SJCRH30 (cell line): ENCODE measurements around the gene NPPC. TPM values are rescaled to one million over a fixed set of nuclear protein-coding genes. Genes with fewer than 3 reads are reported as not detected.

ENCODE experiments used
- DNase-seq, 2 experiments: peaks; one replicate each; pipeline ENCODE4 v3.0.0-alpha.2; 2015 to 2020
- H3K27ac ChIP-seq: fragments of 250-450 bp; sonication (Bioruptor Pico); 2 replicates; pipeline ENCODE4 v1.5.1; 2020; ENCODE audit warnings: mild to moderate bottlenecking, moderate library complexity
- H3K27me3 ChIP-seq: fragments of 250-450 bp; sonication (Bioruptor Pico); 2 replicates; pipeline ENCODE4 v1.5.1; 2020; ENCODE audit warnings: mild to moderate bottlenecking, moderate library complexity
- H3K36me3 ChIP-seq: fragments of 250-450 bp; sonication (Bioruptor Pico); 2 replicates; pipeline ENCODE4 v1.5.1; 2020; ENCODE audit warnings: mild to moderate bottlenecking, moderate library complexity
- H3K4me1 ChIP-seq: fragments of 250-450 bp; sonication (Bioruptor Pico); 2 replicates; pipeline ENCODE4 v1.5.1; 2020; ENCODE audit warnings: mild to moderate bottlenecking, moderate library complexity
- H3K4me3 ChIP-seq: fragments of 250-450 bp; sonication (Bioruptor Pico); 2 replicates; pipeline ENCODE4 v1.5.1; 2020; ENCODE audit warnings: mild to moderate bottlenecking, moderate library complexity
- H3K9me3 ChIP-seq: fragments of 250-450 bp; sonication (Bioruptor Pico); replicated peaks from 2 replicates; pipeline ENCODE4 v1.5.1; 2020; ENCODE audit warnings: mild to moderate bottlenecking, moderate library complexity
- total RNA-seq: library from RNA; depleted of rRNA; stranded (reverse); fragments of >200 nt; shearing (Covaris generic); gene quantifications from 2 replicates; pipeline ENCODE4 v1.2.3, GENCODE V29; 2014

The NPPC gene
- total RNA-seq, 1 experiment from 2014 or later = 6.7 TPM

DNA sequence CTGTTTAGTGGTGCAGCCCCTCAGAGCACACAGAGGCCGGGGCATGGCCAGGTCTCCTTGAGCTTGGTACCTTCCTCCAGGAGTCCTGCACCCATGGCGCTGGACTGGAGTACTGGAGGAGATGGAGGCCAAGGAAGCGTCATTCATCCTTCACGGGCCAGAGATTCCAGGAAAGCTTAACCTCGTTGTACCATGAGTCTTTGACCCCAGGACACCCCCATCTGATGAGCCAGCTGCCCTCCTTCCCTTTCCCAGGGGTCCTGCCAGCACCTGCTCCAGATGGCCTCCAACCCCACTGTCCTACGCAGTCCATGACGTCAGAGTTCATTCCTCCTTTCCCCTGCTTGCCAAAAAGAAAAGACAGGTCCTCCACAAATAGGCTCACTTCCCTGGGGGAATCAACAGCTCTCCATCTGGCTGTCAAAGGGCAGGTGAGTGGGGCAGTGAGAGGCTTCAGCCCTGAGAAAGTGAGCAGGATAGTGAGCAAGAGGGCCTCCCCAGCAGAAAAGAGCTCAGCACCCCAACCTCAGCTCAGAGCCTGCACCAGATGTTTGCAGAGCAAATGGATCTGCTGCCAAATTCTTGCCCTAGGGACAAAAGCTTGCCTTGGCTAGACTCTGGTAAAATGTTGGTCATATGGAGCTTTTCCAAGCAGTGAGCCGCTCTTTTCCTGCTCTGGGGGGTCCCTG lies 4.5 kb upstream of the NPPC start:
- no peak overlapping the region for H3K27ac ChIP-seq
- H3K9me3 ChIP-seq = no peaks in the 10 kb centered on the region
- no peak overlapping the region for H3K4me3 ChIP-seq
- no peaks in the 10 kb centered on the region for H3K27me3 ChIP-seq
- DNase-seq = peak in 1 of 2 experiments; percentile 4
- H3K4me1 ChIP-seq = peaks cover 40% of the 10 kb centered on the region
- no peaks in the 10 kb centered on the region for H3K36me3 ChIP-seq

DNA sequence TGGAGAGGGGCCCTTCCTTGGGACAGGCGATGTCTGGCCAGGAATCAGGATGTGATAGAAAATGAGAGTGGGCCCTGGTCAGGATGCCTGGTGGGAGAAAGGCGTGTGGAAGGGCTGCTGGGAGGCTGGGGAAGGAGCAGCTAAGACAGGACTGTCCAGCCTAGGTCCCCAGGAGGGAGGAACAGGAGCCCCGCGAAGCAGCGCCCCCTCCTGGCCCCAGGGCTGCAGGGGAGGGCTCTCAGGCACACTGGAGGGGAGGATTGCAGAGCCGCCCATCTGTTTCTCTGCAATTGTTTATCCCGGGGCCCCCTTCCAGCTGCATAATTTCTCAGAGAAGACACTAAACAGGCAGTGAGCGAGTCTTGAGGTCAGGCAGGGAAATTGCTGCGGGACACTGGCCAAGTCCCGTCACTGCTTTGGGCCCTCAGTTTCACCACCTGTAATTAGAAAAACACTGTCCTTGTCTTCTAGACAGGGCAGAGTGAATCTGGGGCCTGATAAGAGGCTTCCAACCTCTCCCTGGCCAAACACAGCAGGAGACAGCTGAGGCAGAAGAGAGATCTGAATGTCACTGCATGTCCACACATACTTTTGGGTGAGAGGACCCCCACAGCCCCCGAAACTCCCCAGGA lies 3.9 kb upstream of the NPPC start:
- peak; percentile 52 to 63 for DNase-seq
- no peak overlapping the region for H3K27ac ChIP-seq
- H3K9me3 ChIP-seq = no peaks in the 10 kb centered on the region
- no peak overlapping the region for H3K4me3 ChIP-seq
- peaks cover 34% of the 10 kb centered on the region for H3K4me1 ChIP-seq
- H3K27me3 ChIP-seq = no peaks in the 10 kb centered on the region
- no peaks in the 10 kb centered on the region for H3K36me3 ChIP-seq

DNA sequence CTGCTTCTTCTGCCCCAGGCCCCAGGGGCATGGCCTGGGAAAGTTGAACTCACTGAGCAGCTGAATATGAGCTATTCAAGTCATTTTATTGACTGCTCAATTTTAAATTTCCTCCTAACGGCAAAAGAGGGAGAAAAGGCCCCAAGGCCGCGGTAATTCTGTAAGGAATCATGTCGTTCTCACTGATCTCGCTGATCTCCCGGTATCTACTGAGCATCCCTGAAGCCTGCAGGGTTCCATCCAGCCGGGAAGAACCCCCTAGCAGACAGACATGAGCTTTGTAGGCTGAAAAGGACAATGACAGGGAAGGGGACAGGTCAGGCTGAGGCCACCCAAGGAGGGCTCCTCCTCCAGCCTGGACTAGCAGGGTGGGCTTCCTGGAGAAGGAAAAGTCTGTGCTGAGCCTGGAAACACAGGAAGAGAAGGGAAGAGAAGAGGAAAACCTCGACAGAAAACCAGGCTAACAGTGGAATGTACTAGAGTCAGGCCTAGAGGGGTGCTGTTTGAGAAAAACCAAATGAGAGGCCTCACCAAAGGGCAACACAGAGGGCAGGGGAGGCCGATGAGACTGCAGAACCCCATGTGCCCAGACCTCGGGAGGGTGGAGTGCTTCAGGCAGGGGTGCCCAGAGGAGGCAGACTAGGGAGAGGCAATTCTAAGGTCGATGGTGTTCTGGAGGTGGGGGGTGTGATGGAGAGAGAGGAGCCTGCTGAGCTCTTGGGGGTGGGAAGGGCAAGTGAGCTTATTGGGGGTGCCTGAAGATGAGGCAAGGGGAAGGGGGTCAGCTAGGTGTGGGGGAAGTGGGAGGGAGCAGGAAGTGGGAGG lies 2.9 kb upstream of the NPPC start:
- Histone ChIP-seq H3K36me3 (no peaks in the 10 kb centered on the region), H3K27ac (no peak overlapping the region), H3K9me3 (no peaks in the 10 kb centered on the region), H3K4me1 (peaks cover 26% of the 10 kb centered on the region), H3K4me3 (no peak overlapping the region), H3K27me3 (no peaks in the 10 kb centered on the region)
- DNase-seq = peak in 1 of 2 experiments; percentile 2

DNA sequence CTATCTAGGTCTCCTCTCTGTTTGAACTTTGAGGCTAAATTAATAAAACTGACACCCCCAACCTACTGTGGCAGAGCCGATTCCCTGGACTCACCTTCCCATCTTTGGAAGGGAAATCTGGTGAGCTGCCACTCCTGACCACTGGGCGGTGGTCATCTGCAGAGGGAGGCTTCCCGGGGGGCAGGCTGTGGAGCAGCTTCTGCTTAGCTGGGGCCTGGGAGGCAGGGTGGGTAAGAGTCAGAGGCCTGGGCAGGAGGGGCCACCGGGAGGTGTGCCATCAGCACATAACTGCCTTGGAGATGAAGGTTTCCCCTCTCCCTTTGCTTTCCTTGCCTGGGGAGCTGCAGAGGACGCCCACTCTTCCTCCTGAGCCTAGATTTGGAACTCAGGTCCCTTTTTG lies 2.3 kb upstream of the NPPC start:
- no peaks in the 10 kb centered on the region for H3K9me3 ChIP-seq
- DNase-seq = peak; percentile 50 to 59
- H3K36me3 ChIP-seq = no peaks in the 10 kb centered on the region
- H3K27me3 ChIP-seq = no peaks in the 10 kb centered on the region
- H3K27ac ChIP-seq = no peak overlapping the region
- peaks cover 20% of the 10 kb centered on the region for H3K4me1 ChIP-seq
- H3K4me3 ChIP-seq = no peak overlapping the region

DNA sequence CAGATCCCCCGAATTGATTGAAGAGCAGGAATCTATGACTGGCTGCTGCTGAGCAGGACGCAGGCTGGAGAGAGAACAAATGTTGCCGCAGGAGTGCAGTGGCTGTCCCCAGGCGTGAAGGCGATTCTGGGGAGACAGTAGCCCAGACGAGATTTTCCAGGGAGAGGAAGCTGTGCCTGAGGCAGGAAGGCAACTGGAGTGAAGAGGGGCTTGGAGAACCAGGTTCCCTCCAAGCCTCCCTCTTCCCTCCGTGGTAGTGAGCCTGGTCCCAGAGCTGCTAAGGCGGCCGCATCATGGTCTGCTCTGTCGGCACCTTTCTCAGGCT lies 1.3 kb upstream of the NPPC start:
- Histone ChIP-seq H3K27me3 (no peaks in the 10 kb centered on the region), H3K4me3 (no peak overlapping the region), H3K27ac (no peak overlapping the region), H3K36me3 (no peaks in the 10 kb centered on the region), H3K4me1 (peaks cover 12% of the 10 kb centered on the region; the same call in 1 of the 2 replicates), H3K9me3 (no peaks in the 10 kb centered on the region)
- no peak for DNase-seq

DNA sequence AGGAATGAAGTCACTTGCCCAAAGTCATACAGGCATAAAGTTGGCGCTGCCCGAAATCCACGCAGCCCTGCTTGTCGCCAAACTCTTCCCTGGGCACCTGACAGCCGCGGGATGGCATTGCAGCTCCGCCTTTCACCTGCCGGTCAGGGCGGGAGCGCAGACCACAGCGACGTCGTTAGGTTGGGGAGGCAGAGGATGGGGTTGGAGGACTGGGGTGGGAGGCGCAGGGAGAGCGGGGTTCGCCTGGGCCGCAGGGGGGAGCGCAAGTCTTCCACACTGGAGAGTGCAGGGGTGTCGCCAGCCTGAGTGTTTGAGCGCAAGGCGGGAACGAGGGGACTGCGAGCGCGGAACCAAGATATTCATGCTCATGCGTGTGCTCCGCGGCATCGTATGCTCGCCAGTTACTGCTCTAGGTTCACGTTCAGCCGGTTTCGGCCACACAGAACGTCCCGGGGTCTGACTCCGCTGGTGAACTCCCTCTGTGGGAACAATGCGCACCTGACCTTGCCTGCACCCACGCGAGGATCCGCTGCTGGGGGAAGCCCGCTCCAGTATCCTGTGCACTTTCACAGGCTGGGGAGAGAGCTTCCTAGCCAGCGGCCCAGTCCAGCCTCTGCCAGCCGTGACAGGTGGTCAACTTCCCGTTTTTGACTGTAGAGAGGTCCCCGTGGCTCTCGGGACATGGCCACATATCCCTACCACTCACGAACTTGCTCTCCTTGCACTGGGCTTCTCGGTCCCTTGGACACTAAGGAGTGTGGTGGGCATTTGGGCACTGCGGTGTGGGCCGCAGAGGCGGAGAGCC lies 767 bp upstream of the NPPC start:
- Histone ChIP-seq H3K36me3 (no peaks in the 10 kb centered on the region), H3K4me1 (peaks cover 12% of the 10 kb centered on the region; the same call in 1 of the 2 replicates), H3K27ac (no peak overlapping the region), H3K9me3 (no peaks in the 10 kb centered on the region), H3K27me3 (no peaks in the 10 kb centered on the region), H3K4me3 (no peak overlapping the region)
- DNase-seq = no peak

DNA sequence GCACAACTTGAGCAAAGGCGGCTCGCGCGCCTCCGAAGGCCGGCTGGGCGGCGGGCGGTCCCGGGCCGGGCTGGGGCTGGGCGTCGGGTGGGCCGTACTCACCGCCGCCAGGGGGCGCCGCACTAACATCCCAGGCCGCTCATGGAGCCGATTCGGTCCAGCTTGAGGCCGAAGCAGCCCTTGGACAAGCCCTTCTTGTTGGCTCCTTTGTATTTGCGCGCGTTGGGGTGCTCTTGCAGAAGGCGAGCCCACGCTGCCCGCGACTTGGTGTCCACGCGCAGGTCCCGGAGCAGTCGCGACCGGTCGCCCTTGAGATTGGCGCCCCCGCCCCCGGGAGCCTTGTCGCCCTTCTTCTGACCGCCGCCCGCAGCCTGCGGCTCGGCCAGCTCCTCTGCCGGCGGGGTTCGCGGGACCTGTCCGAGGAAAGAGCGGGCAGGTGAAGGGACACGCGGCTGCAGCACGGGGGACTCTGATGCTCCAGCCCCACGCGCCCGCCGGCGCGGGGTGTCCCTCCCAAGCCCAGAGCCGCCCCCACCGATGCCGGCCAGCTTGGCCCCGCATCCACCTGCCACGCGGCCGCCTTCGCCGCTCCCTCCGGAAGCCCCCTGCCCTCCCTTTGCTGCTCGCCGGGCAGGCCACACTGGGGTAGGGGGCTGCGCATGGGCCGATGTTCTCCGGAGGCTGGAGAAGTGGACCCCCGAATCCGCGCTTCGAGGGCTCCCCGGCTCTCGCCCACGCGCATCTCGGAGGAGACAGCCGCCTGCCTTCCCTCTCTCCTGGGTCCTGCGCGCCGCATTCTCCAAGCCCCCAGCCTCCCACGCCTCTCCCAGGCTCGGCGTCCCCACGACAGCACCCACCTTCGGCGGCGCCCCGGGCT lies 655 bp downstream of the NPPC start:
- no peaks in the 10 kb centered on the region for H3K9me3 ChIP-seq
- no peaks in the 10 kb centered on the region for H3K36me3 ChIP-seq
- H3K27me3 ChIP-seq = no peaks in the 10 kb centered on the region
- DNase-seq = peak; percentile 87 to 95
- H3K4me1 ChIP-seq = peaks cover 9% of the 10 kb centered on the region; the same call in 1 of the 2 replicates
- peak overlapping the region; percentile 71 for H3K4me3 ChIP-seq
- H3K27ac ChIP-seq = peak overlapping the region; percentile 20; the same call in 1 of the 2 replicates

- H3K27me3 ChIP-seq = no peaks in the 10 kb centered on the region
- H3K36me3 ChIP-seq = no peaks in the 10 kb centered on the region
- H3K4me3 ChIP-seq = peak overlapping the region; percentile 71
- no peak overlapping the region for H3K27ac ChIP-seq
- peaks cover 4% of the 10 kb centered on the region; the same call in 1 of the 2 replicates for H3K4me1 ChIP-seq
- DNase-seq = peak in 1 of 2 experiments; percentile 22
- H3K9me3 ChIP-seq = no peaks in the 10 kb centered on the region
Observed at GRCh38 chr2:231924889-231925275, 1.3 kb downstream of the NPPC start.

DNA sequence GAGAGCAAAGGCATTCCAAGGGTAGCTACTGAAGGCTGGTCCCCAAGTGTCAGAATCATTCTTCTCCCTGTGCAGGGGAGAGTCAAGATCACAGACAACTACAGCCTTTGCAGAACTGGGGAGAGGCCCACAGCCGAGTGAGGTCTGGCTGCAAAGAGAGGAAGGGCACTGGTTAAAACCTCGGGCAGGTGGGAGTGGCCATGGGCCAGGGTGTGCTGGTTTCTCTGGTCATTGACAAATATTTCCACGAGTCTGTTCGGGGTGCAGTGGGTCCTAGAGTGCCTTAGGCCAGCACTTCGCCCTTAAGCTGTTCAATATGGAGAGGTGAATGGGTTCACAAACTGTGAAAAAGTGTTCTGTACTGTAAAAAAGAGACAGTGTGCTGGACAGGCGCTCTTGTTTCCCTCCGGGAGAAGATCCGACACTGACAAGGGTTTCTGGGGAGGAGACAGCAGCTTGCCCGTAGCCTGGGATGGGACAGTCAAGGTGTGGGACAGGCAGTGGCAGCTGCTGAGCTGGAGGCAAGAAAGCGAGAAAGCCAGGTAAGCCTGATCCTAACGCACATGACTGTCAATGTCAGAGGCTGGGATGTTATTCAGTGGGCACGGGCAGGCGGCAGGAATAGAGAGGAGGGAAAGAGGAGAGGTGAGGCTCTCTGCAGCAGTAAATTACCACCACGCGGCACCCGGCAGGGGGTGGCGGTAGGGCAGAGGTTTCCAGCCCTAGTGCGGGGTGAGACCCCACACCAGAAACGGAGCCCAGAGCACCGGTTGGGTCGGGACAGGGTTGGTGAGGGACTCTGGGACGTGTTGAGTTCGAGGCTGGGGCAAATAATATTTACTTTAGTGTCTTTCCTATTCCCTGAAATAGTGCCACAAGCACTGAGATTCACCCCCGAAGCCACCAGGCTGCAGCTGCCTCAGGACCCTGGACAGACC lies 2.0 kb downstream of the NPPC start:
- H3K27ac ChIP-seq = no peak overlapping the region
- no peak for DNase-seq
- H3K4me1 ChIP-seq = peaks cover 4% of the 10 kb centered on the region; the same call in 1 of the 2 replicates
- H3K27me3 ChIP-seq = no peaks in the 10 kb centered on the region
- H3K9me3 ChIP-seq = no peaks in the 10 kb centered on the region
- H3K4me3 ChIP-seq = peak overlapping the region; percentile 71
- H3K36me3 ChIP-seq = no peaks in the 10 kb centered on the region

DNA sequence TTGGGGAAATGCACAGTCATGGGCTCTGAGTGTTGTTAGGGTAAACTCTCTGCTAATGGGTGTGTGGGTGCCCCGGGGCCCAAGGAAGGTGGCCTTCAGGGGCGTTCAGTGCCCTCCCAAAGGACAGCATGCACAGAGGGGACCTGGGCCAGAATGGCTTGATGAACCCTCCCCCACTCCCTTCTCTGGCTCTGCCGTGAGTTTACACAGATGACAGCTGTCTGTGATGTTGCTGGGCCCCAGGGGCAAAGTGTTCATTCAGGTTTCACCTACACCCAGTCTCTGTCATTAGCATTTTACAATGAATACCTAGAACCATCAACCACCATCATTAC lies 3.2 kb downstream of the NPPC start:
- Histone ChIP-seq H3K27ac (no peak overlapping the region), H3K27me3 (no peaks in the 10 kb centered on the region), H3K36me3 (no peaks in the 10 kb centered on the region), H3K4me3 (no peak overlapping the region), H3K4me1 (no peaks in the 10 kb centered on the region), H3K9me3 (no peaks in the 10 kb centered on the region)
- no peak for DNase-seq

DNA sequence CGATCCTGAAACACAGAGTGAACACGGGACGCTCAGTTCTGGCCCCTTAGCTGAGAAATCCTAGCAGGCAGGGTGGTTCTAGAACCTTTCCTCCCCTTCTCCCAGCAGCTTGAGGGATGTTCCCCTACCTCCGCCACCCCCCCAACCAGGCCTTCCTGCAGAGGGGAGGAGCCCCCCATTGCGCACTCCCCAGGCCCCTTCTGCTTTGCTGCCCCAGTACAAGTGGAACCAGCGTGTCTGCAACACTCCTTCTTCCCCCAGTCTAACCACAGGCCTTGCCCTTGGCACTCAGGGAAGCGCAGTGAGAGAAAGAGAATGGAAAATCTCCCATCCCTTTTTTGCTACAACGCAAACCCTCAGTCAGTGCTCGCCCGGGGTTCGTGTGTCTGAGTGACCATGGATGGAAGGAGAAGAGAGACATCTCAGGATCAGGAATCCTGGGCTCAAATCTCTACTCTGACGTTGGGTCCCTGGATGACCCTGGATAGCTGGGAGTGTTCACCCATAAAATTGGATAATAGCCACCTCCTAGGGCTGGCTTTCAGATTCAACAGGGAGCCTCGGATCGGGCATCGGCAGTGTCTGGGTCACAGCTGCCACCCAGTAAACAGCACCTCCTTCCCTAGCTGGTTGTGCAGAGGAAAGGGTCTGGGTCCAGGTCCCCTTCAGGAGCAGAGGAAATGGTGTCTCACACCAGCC lies 3.7 kb downstream of the NPPC start:
- no peaks in the 10 kb centered on the region for H3K36me3 ChIP-seq
- DNase-seq = no peak
- H3K27me3 ChIP-seq = no peaks in the 10 kb centered on the region
- H3K9me3 ChIP-seq = no peaks in the 10 kb centered on the region
- no peaks in the 10 kb centered on the region; the same call in 1 of the 2 replicates for H3K4me1 ChIP-seq
- no peak overlapping the region for H3K4me3 ChIP-seq
- no peak overlapping the region for H3K27ac ChIP-seq

DNA sequence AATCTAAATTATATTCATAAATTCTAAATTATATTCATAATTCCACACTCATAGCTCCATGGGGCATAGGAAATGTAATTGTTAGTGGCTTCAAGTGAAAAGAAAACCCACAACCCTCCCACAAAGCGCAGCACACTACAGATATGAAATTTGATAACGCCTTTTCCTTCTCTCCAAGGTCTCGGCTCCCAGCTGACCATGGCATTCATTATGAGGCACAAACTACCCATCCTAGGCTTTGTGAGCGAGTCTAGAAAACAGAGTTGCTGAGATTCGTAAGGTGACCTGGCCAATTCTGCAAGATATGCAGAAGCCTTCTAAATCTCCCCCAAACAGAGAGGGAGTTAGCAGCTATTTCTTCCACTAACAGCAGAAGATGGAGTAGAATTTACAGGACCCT lies 5.4 kb downstream of the NPPC start:
- Histone ChIP-seq H3K27me3 (no peaks in the 10 kb centered on the region), H3K27ac (no peak overlapping the region), H3K4me1 (no peaks in the 10 kb centered on the region; the same call in 1 of the 2 replicates), H3K4me3 (no peak overlapping the region), H3K36me3 (no peaks in the 10 kb centered on the region), H3K9me3 (no peaks in the 10 kb centered on the region)
- DNase-seq = peak in 1 of 2 experiments; percentile 52
